PC-3 (cell line): Measurements from ENCODE around the gene ARHGAP12.

Experiments used
- CTCF ChIP-seq: fragments of 300-600 bp; sonication (generic); conservative IDR thresholded peaks from 2 replicates; pipeline ENCODE4 v1.5.1; 2017; ENCODE audit warnings: antibody characterized with exemption, low read depth, mild to moderate bottlenecking, low read length
- EZH2phosphoT487 ChIP-seq: fragments of 300-600 bp; sonication (generic); IDR thresholded peaks from 2 replicates; pipeline ENCODE4 v1.6.1; 2018; ENCODE audit warnings: mild to moderate bottlenecking, antibody characterized with exemption, low read length, borderline replicate concordance

DNA sequence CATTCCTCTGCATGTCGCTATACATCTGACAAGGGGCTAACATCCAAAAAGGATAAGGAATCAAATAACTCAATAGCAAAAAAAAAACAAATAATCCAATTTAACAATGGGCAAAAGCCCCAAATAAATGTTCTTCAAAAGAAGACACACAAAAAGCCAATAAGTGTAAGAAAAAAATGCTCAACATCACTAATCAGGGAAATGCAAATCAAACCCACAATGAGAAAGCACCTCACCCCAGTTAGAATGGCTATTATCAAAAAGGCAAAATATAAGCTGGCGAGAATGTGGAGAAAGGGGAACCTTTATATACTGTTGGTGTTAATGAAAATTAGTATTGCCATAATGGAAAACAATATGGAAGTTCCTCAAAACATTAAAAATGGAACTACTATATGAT lies 14.3 kb downstream of the ARHGAP12 start:
- TF ChIP-seq CTCF: no peak
- TF ChIP-seq EZH2phosphoT487: no peak
